BLaER1 (cell line): ENCODE data around the gene MRC1.

Experiments used
- H3K27ac ChIP-seq: shearing (Covaris generic); formaldehyde crosslinking; 2 replicates; pipeline ENCODE4 v1.8.1; 2022
- H3K27me3 ChIP-seq: shearing (Covaris generic); formaldehyde crosslinking; 2 replicates; pipeline ENCODE4 v1.8.1; 2022
- H3K36me3 ChIP-seq: shearing (Covaris generic); formaldehyde crosslinking; 2 replicates; pipeline ENCODE4 v1.8.1; 2022
- H3K4me1 ChIP-seq: shearing (Covaris generic); formaldehyde crosslinking; 2 replicates; pipeline ENCODE4 v1.8.1; 2022
- H3K4me2 ChIP-seq: shearing (Covaris generic); formaldehyde crosslinking; 2 replicates; pipeline ENCODE4 v1.8.1; 2022
- H3K4me3 ChIP-seq: shearing (Covaris generic); formaldehyde crosslinking; 2 replicates; pipeline ENCODE4 v1.8.1; 2022
- H3K9ac ChIP-seq: shearing (Covaris generic); formaldehyde crosslinking; 2 replicates; pipeline ENCODE4 v1.8.1; 2022
- H3K9me3 ChIP-seq: shearing (Covaris generic); formaldehyde crosslinking; 2 replicates; pipeline ENCODE4 v1.8.1; 2022
- H4K20me1 ChIP-seq: shearing (Covaris generic); formaldehyde crosslinking; 2 replicates; pipeline ENCODE4 v1.8.1; 2022
- Cebpa-rat ChIP-seq: shearing (Covaris generic); IDR thresholded peaks from 2 replicates; pipeline ENCODE4 v1.8.1; 2022

MRC1 gene

GRCh38 chr10:17814973-17815372 lies 5.8 kb downstream of the MRC1 start:
- peaks cover 5% of the 10 kb centered on the region for H3K4me1 ChIP-seq
- H3K36me3 ChIP-seq, result no peaks in the 10 kb centered on the region
- H3K4me3 ChIP-seq, result no peak overlapping the region
- H3K27me3 ChIP-seq, result no peaks in the 10 kb centered on the region
- no peaks in the 10 kb centered on the region for H4K20me1 ChIP-seq
- no peak overlapping the region for H3K9ac ChIP-seq
- H3K9me3 ChIP-seq, result no peaks in the 10 kb centered on the region
- H3K4me2 ChIP-seq, result no peak overlapping the region
- no peak overlapping the region for H3K27ac ChIP-seq
- TF ChIP-seq Cebpa-rat, result no peak

- no peak overlapping the region for H3K9ac ChIP-seq
- H4K20me1 ChIP-seq, result no peaks in the 10 kb centered on the region
- no peak overlapping the region for H3K4me2 ChIP-seq
- no peaks in the 10 kb centered on the region for H3K27me3 ChIP-seq
- H3K36me3 ChIP-seq, result no peaks in the 10 kb centered on the region
- H3K4me1 ChIP-seq, result no peaks in the 10 kb centered on the region
- H3K9me3 ChIP-seq, result no peaks in the 10 kb centered on the region
- no peak overlapping the region for H3K27ac ChIP-seq
- H3K4me3 ChIP-seq, result no peak overlapping the region
- no peak for TF ChIP-seq Cebpa-rat
These were observed 7.1 kb downstream of the MRC1 start for GRCh38 chr10:17816199-17816598.

- Histone ChIP-seq H4K20me1 (no peaks in the 10 kb centered on the region), H3K27ac (no peak overlapping the region), H3K4me2 (no peak overlapping the region), H3K4me3 (no peak overlapping the region), H3K9ac (no peak overlapping the region), H3K36me3 (no peaks in the 10 kb centered on the region), H3K9me3 (no peaks in the 10 kb centered on the region), H3K4me1 (no peaks in the 10 kb centered on the region), H3K27me3 (no peaks in the 10 kb centered on the region)
- no peak for TF ChIP-seq Cebpa-rat
These were observed 8.2 kb downstream of the MRC1 start for GRCh38 chr10:17817316-17817715.

GRCh38 chr10:17817790-17818189 lies 8.6 kb downstream of the MRC1 start:
- no peak for TF ChIP-seq Cebpa-rat
- no peak overlapping the region for H3K4me2 ChIP-seq
- H3K9me3 ChIP-seq, result no peaks in the 10 kb centered on the region
- H3K36me3 ChIP-seq, result no peaks in the 10 kb centered on the region
- no peak overlapping the region for H3K4me3 ChIP-seq
- H3K9ac ChIP-seq, result no peak overlapping the region
- no peak overlapping the region for H3K27ac ChIP-seq
- H3K4me1 ChIP-seq, result no peaks in the 10 kb centered on the region
- H3K27me3 ChIP-seq, result no peaks in the 10 kb centered on the region
- H4K20me1 ChIP-seq, result no peaks in the 10 kb centered on the region

GRCh38 chr10:17819836-17820235 lies 10.7 kb downstream of the MRC1 start:
- H3K9ac ChIP-seq, result no peak overlapping the region
- H3K27me3 ChIP-seq, result no peaks in the 10 kb centered on the region
- no peak for TF ChIP-seq Cebpa-rat
- no peak overlapping the region for H3K4me3 ChIP-seq
- no peak overlapping the region for H3K4me2 ChIP-seq
- H3K9me3 ChIP-seq, result no peaks in the 10 kb centered on the region
- H3K27ac ChIP-seq, result no peak overlapping the region
- H4K20me1 ChIP-seq, result no peaks in the 10 kb centered on the region
- H3K36me3 ChIP-seq, result no peaks in the 10 kb centered on the region
- H3K4me1 ChIP-seq, result no peaks in the 10 kb centered on the region

GRCh38 chr10:17820943-17821342 lies 11.8 kb downstream of the MRC1 start:
- no peaks in the 10 kb centered on the region for H3K9me3 ChIP-seq
- no peak overlapping the region for H3K4me3 ChIP-seq
- no peaks in the 10 kb centered on the region for H4K20me1 ChIP-seq
- no peak overlapping the region for H3K4me2 ChIP-seq
- H3K4me1 ChIP-seq, result no peaks in the 10 kb centered on the region
- H3K27me3 ChIP-seq, result no peaks in the 10 kb centered on the region
- no peaks in the 10 kb centered on the region for H3K36me3 ChIP-seq
- no peak overlapping the region for H3K27ac ChIP-seq
- no peak overlapping the region for H3K9ac ChIP-seq
- TF ChIP-seq Cebpa-rat, result no peak

- Histone ChIP-seq H3K4me3 (no peak overlapping the region), H4K20me1 (no peaks in the 10 kb centered on the region), H3K9ac (no peak overlapping the region), H3K9me3 (no peaks in the 10 kb centered on the region), H3K27ac (no peak overlapping the region), H3K4me2 (no peak overlapping the region), H3K27me3 (no peaks in the 10 kb centered on the region), H3K36me3 (no peaks in the 10 kb centered on the region), H3K4me1 (no peaks in the 10 kb centered on the region)
- no peak for TF ChIP-seq Cebpa-rat
These were observed 12.7 kb downstream of the MRC1 start for GRCh38 chr10:17821893-17822292.

GRCh38 chr10:17831341-17831740 lies 22.2 kb downstream of the MRC1 start:
- Histone ChIP-seq H3K27ac (no peak overlapping the region), H3K4me3 (no peak overlapping the region), H3K4me2 (no peak overlapping the region), H3K4me1 (0 out of 2 replicates have a peak, but pooled peaks cover 3% of the 10 kb centered on the region), H3K9ac (no peak overlapping the region), H3K36me3 (no peaks in the 10 kb centered on the region), H4K20me1 (no peaks in the 10 kb centered on the region), H3K27me3 (no peaks in the 10 kb centered on the region), H3K9me3 (no peaks in the 10 kb centered on the region)
- no peak for TF ChIP-seq Cebpa-rat

- Histone ChIP-seq H3K9me3 (no peaks in the 10 kb centered on the region), H3K4me1 (peaks cover 4% of the 10 kb centered on the region; the same call in 1 of the 2 replicates), H3K4me3 (no peak overlapping the region), H3K4me2 (no peak overlapping the region), H3K27ac (no peak overlapping the region), H3K9ac (no peak overlapping the region), H3K27me3 (no peaks in the 10 kb centered on the region), H4K20me1 (no peaks in the 10 kb centered on the region), H3K36me3 (no peaks in the 10 kb centered on the region)
- TF ChIP-seq Cebpa-rat, result no peak
These were observed 22.7 kb downstream of the MRC1 start for GRCh38 chr10:17831896-17832295.

- Histone ChIP-seq H3K9ac (no peak overlapping the region), H4K20me1 (no peaks in the 10 kb centered on the region), H3K9me3 (no peaks in the 10 kb centered on the region), H3K4me1 (peaks cover 22% of the 10 kb centered on the region), H3K27ac (no peak overlapping the region), H3K4me2 (no peak overlapping the region), H3K4me3 (no peak overlapping the region), H3K27me3 (no peaks in the 10 kb centered on the region), H3K36me3 (no peaks in the 10 kb centered on the region)
- TF ChIP-seq Cebpa-rat, result no peak
These were observed 24.5 kb downstream of the MRC1 start for GRCh38 chr10:17833656-17834055.

GRCh38 chr10:17835688-17836087 lies 26.5 kb downstream of the MRC1 start:
- no peak overlapping the region for H3K27ac ChIP-seq
- H4K20me1 ChIP-seq, result no peaks in the 10 kb centered on the region
- H3K4me3 ChIP-seq, result no peak overlapping the region
- peaks cover 27% of the 10 kb centered on the region for H3K4me1 ChIP-seq
- no peaks in the 10 kb centered on the region for H3K36me3 ChIP-seq
- no peak overlapping the region for H3K4me2 ChIP-seq
- no peaks in the 10 kb centered on the region for H3K27me3 ChIP-seq
- TF ChIP-seq Cebpa-rat, result no peak
- no peaks in the 10 kb centered on the region for H3K9me3 ChIP-seq
- H3K9ac ChIP-seq, result no peak overlapping the region
